Heart left ventricle (tissue), 13 donors: ENCODE data around the gene FCER1G.
"Not testable (repeated sequence)": the region's sequence is repeated elsewhere in the genome, so short reads cannot be mapped to it uniquely, and the experiment has no call there.

Experiments
- POLR2A ChIP-seq, 2 donors: fragments of 450-650 bp; IDR thresholded peaks; one replicate each; pipeline ENCODE4 v1.6.1; 2017; ENCODE audit warnings: antibody characterized with exemption in 2 of 2, mild to moderate bottlenecking in 2 of 2, moderate library complexity in 2 of 2
- TF ChIP-seq, protein P1 (sequence below), 12 donors: fragments of 200-600 bp; sonication (generic) in 4 of 12; IDR thresholded peaks; one replicate each; pipeline versions ENCODE4 v1.5.0 to v1.8.0; 2018 to 2022; ENCODE audit warnings: antibody characterized with exemption in 12 of 12, mild to moderate bottlenecking in 5 of 12
- donor health status: ischemic (EF 13 %, LVEDD 7.1; RV severe dilation, severe dysfunction).
- donor health status: DM: no; HTN: yes; CAD: no.
- donor health status: DM: no; HTN: no; CAD: no.
- donor health status: ischemic (EF 25% LVEDD 6.9; RV normal size, moderate dysfunction).
- donor health status: ischemic (EF 25% LVEDD 5.7; RV mildly dilated, moderate dysfunction).
- donor health status: ischemic (EF 35%, LVEDD 5.7; RV mildly dilated, moderate dysfunction).
- donor health status: nonischemic (EF 11% LVEDD 7.7; RV severe dilation, severe dysfunction).
- donor health status: DM: yes; HTN: yes; CAD: no.
- donor health status: PGD.
- donor health status: ischemic (EF 29% LVEDD 5.4; RV normal size, mild dysfunction).
- donor health status: nonischemic (EF 23%, LVEDD 6.1; RV moderate dilation, normal function).

DNA sequence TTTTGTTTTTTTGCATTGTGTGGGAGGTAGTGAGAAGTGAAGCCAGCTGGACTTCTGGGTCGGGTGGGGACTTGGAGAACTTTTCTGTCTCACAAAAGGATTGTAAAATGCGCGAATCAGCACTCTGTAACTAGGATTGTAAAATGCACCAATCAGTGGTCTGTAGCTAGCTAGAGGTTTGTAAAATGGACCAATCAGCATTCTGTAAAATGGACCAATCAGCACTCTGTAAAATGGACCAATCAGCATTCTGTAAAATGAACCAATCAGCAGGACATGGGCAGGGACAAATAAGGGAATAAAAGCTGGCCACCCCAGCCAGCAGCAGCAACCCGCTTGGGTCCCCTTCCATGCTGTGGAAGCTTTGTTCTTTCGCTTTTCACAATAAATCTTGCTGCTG, 35.0 kb downstream of the FCER1G start:
- TF ChIP-seq, protein P1, sequence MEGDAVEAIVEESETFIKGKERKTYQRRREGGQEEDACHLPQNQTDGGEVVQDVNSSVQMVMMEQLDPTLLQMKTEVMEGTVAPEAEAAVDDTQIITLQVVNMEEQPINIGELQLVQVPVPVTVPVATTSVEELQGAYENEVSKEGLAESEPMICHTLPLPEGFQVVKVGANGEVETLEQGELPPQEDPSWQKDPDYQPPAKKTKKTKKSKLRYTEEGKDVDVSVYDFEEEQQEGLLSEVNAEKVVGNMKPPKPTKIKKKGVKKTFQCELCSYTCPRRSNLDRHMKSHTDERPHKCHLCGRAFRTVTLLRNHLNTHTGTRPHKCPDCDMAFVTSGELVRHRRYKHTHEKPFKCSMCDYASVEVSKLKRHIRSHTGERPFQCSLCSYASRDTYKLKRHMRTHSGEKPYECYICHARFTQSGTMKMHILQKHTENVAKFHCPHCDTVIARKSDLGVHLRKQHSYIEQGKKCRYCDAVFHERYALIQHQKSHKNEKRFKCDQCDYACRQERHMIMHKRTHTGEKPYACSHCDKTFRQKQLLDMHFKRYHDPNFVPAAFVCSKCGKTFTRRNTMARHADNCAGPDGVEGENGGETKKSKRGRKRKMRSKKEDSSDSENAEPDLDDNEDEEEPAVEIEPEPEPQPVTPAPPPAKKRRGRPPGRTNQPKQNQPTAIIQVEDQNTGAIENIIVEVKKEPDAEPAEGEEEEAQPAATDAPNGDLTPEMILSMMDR (IDR thresholded peaks at IDR 0.05) = not testable (repeated sequence)
- not testable (repeated sequence) for TF ChIP-seq POLR2A (IDR thresholded peaks at IDR 0.05)
